Stimulated activated CD4-positive, alpha-beta T cell treated with anti-CD3 and anti-CD28 coated beads, Interleukin-15, amount 100 ng/mL, for 1 hour (primary cell): Measurements from ENCODE around the gene DUOX1.
A peak's percentile ranks its signal among the peaks of the same experiment; 100 is the strongest.
"Not testable (repeated sequence)": the region's sequence is repeated elsewhere in the genome, so short reads cannot be mapped to it uniquely, and the experiment has no call there.

Source experiments
- DNase-seq, 2 donors: peaks; one replicate each; pipeline ENCODE4 v3.0.0-alpha.2; 2020; ENCODE audit warnings: low read depth in 1 of 2, low spot score in 1 of 2

Gene DUOX1

DNA sequence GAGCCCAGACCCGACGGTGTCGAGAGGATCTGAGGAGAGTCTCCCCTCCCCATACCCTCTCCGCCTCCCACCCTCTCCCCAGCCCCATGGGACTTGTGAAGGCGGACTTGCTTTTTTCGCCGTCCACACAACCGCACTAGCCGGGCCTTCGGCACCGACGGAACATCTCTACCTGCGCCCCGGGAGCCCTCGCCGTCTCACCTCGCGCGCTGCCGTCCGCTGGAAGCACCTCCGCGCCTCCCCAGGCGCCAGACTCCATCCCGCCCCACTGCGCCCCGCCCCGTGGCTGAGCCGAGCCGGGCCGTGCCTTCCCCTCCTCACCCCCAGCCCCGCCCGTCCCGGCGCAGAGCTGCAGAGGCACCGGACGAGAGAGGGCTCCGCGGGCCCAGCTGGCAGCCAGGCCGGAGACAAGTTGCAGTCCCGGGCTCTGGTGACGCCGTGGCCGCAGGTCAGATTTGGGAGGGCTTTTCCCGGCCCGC, at the start of gene DUOX1, which contains the start of gene DUOXA1:
Gene DUOX1, plus strand, starts transcription at position 344 of the 479 bp plus-strand sequence. CDS start 1,973 bp downstream, outside the sequence.
Gene DUOXA1, minus strand, starts transcription at position 229 of the 479 bp plus-strand sequence. CDS start 6,865 bp downstream, outside the sequence.
- DNase-seq = peak in 1 of 2 donors; percentile 27

GRCh38 chr15:45080593-45080992, 49.2 kb upstream of the DUOX1 start:
- not testable (repeated sequence) for DNase-seq

GRCh38 chr15:45082412-45082811, 47.4 kb upstream of the DUOX1 start:
- DNase-seq = not testable (repeated sequence)

DNA sequence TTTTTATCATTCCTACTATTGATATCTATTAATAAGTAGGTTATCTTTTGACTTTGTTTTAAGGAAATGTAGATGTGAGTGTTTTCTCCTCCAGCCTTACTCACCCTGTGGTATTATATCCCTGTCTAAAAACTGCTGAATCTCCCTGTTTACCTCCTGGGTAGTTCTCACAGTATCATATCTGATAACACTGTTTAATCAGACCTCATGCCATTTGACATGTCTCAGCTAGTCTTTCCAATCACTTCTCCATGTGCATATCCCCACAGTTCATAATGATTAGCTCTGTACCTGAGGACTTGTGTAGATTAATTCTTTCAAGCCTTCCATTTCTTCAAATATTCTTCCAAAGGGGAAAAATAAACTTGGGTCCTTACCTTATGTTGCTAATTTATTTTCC, 46.6 kb upstream of the DUOX1 start:
- no peak for DNase-seq

- DNase-seq = no peak
Observed at GRCh38 chr15:45084163-45084562, 45.6 kb upstream of the DUOX1 start.

DNA sequence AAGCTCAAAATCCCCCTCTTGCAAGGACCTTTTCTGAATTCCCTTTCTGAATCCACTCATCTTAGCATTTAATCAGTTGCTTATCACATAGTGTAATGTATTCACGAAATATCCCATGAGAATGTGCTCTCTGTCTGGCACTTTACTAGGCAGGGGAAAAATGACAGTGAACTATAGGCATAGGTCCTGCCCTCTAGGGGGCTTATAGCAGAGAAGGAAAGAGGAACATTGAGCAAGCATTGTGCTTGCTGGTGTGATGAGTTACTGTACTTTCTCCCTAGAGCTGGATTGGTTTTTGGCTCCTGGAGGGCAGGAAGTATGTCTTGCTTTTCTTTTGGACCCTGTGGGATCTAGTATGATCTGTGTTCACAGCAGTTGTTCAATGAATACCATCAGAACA, 42.3 kb upstream of the DUOX1 start:
- no peak for DNase-seq

- DNase-seq = no peak
Observed at GRCh38 chr15:45088801-45089711, 40.7 kb upstream of the DUOX1 start.

DNA sequence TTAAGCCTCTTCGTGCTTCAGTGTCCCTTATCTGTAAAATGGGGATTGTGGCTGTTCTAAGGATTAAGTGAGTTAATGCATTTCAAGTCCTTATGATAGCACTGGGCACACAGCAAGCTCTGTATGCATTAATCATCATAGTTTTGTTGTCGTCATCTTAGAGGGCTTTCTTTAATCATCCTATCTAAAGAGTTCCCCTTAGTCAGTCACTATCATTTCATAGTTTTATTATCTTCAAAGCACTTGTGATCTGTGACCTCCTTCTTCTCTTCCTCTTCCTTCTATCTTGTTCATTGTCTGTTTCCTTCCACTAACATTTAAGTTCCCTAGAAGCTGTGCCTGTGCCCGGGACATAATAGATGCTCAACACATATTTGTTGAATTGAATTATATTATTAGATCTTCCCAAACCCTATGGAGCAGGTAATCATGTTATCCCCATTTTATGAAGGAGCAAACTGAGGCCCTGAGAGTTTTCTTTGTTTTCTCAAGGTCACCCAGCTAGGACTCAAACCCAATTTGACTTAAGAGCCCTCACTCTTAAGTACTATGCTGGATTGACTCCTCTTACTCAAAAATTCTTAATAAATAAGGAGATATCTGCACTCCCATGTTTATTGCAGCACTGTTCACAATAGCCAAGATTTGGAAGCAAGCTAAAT, 40.0 kb upstream of the DUOX1 start:
- no peak for DNase-seq

- no peak for DNase-seq
Observed at GRCh38 chr15:45091161-45091560, 38.6 kb upstream of the DUOX1 start.

DNA sequence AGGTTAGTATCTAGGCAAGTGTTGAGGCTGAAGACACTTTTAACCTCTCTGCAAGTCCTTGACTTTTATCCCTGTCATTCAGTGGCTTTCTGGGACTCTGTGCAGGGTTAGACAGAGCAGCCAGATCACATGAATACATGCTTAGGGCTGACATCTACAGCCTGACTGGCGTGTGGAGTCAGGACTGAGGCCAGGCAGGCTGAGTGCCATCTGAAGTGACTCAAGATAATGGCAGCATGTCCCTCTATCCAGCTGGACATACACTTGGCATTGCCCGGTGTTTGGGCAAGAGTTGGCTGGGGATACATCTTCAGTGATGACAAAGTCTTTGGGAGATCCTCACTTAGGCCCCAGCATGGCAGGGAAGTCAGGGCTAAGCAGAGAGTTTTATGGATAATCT, 38.2 kb upstream of the DUOX1 start:
- DNase-seq = no peak

DNA sequence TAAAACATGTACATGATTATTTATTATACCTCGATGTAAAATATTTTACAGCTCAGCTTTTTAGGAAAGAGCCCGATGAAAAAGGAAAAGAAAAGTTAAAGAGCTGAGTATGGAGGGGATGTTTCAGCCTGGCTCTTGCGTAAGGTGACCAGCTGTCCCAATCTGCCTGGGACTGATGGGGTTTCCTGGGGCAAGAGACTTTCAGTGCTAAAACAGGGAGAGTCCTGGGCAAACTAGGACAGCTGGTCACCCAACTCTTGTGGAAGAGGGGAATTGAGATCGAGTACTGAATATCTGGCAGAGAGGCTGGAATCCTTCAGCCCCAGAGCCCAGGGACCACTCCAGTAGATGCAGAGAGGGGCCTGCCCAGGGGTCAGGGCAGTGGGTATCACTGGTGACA, 36.8 kb upstream of the DUOX1 start:
- no peak for DNase-seq

DNA sequence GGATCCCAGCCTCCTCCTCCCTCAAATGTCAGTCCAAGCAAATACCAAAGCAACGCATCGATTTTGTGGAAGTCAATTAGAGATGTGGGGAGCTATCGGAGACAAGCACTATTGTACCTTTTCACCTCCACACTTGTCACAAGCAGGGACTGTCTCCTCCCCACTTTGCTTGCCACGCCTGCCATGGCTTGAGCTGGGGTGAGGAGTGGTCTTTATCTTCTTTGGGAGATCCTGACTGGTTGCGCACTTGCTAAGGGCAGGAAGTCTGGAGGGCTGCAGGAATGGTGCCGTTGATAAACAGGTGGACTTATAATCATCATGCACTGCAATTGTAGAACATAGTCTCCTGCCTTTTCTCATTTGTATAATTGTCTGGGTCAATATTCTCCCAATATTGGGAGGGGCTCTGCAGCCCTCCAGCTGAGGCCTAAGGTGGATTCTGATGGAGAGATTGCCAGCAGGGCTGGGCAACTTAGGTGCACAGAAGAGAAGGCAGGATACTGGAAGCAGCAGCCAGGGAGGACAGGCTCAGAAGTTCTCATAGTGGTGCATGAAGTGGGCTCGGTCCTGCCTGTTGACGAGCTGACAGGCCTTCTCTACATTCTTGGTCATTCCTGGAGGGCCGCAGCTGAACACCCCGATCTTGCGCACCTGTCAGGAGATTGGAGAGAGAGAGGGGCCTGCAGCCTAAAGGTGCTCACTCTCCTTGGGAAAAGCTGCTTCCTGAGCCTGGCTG, 36.0 kb upstream of the DUOX1 start:
- no peak for DNase-seq

- no peak for DNase-seq
Observed at GRCh38 chr15:45094358-45094730, 35.5 kb upstream of the DUOX1 start.

DNA sequence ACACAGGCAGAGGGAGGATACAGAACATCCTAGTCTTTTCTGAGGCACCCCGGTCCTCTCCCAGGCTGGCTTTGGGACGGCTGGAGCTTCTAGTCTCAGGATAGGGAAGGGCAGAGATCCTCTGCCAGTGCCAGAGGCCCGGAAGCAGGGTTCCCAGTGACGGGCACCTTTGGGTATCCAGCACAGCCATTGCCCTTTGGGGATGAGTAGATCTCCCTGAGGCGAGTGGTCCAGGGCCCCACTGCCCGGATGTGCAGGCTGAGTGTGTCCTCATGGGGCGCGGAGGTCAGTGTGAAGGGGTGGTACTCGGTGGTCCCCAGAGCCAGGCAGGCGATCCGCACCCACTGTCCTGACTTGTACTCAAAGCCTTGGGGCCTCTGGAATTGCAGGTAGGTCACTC, 34.1 kb upstream of the DUOX1 start:
- no peak for DNase-seq

DNA sequence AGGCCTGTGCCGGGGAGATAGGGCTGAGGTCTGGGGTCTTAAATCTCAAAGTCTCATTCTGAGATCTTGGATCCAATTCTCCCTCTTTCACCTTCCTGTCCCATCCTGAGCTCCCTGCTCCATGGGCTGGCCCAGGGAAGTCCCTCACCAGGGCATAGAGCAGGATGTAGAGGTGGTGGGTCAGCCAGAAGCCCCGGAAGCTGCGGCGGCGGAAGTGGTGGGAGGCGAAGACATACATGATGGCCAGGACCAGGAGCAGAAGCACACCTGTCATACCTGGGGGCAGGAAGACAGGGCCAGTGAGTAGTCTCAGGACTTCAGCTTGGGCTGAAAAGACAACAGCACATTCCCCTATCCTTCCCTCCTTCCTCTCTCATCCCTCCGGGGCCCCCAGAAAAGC, 32.3 kb upstream of the DUOX1 start:
- no peak for DNase-seq

- no peak for DNase-seq
Observed at GRCh38 chr15:45099549-45100165, 30.1 kb upstream of the DUOX1 start.

DNA sequence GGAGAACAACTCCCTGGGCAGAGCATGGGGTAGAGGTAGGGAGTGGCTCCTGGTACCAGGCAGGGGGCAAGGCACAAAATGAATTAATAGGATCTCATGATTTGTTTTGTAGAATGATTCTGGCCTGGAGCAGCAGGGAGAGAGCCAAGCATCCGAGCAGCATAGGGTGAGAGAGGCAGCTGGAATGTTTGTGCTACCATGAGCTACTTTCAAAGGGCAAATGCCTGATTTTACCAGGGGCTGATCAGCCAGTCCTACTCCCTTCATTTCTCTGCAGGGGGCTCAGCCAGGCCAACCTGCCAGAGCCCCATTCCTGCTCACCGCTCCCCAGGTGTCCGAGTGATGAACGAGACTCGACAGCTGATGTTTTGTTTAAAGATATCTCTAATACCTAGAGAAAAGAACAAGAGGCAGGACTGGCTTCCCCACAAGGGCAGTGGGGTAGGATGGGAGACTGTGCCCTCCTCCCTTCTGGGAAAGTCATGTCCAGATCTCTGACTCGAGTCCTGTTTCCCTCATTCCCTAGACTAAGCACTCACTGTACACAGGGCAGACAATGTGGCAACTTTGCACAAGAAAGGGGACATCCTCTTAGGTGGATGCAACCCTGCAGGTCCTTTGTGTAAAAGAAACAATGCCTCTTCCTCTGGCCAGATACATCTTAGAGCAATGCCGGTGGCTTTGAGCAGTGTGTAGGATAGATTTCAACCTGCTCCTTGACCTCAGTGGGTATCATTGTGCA, 28.7 kb upstream of the DUOX1 start:
- no peak for DNase-seq

GRCh38 chr15:45101749-45102148, 28.0 kb upstream of the DUOX1 start:
- DNase-seq = no peak

- DNase-seq = no peak
Observed at GRCh38 chr15:45102226-45102625, 27.6 kb upstream of the DUOX1 start.

- not testable (repeated sequence) for DNase-seq
Observed at GRCh38 chr15:45104170-45104569, 25.6 kb upstream of the DUOX1 start.
